Measurements from ENCODE around the gene HECA. TPM values are rescaled to one million over a fixed set of nuclear protein-coding genes. Genes with fewer than 3 reads are reported as not detected.
A peak's percentile ranks its signal among the peaks of the same experiment; 100 is the strongest.

HECA gene
- total and polyA plus RNA-seq, 2 of the 8 experiments (the other 6 are each of a cell fraction or from before 2014, with no cell fraction given), result 2.4 to 9.2 TPM

DNA sequence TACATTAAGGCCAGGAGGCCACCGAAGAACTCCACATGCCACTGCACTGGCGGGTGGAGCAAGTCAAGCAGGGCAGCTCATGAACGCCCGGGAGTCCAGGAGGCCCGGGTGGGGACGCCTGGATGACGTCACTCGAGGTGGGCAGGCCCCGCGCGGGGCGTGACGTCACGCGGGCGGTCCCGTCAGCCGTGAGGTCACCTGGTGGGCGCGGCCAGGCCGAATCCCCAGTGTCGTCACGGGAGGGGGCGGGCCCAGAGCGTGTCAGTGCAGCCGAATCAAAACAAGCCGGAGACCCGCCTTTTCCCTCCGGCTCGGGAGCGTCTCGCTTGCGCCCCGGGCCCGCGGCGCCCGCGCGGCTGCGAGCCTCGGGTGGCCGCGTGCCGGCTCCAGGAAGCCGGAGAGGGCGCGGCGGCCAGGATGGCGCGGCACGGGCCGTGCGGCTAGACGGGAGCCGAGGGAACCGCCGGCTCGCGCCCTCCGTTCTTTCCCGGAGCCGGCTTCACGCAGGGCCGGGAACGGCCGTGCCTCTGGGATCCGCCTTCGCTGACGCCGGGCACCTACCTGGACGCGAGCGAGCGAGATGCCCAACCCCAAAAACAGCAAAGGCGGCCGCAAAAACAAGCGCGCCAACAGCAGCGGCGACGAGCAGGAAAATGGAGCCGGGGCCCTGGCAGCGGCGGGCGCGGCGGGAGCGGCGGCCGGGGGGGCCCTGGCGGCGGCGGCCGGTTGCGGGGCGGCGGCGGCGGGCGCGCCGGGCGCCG is at the start of gene HECA (continued):
- TF ChIP-seq, protein P1, sequence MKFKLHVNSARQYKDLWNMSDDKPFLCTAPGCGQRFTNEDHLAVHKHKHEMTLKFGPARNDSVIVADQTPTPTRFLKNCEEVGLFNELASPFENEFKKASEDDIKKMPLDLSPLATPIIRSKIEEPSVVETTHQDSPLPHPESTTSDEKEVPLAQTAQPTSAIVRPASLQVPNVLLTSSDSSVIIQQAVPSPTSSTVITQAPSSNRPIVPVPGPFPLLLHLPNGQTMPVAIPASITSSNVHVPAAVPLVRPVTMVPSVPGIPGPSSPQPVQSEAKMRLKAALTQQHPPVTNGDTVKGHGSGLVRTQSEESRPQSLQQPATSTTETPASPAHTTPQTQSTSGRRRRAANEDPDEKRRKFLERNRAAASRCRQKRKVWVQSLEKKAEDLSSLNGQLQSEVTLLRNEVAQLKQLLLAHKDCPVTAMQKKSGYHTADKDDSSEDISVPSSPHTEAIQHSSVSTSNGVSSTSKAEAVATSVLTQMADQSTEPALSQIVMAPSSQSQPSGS (IDR thresholded peaks at IDR 0.05; ENCODE audit: low read length), result peak; percentile 87
- TF ChIP-seq KDM1A (IDR thresholded peaks at IDR 0.05; ENCODE audit: borderline replicate concordance, low read length) (no peak), SP2 (IDR thresholded peaks at IDR 0.05; ENCODE audit: low read length) (no peak), RXRA (IDR thresholded peaks at IDR 0.05; ENCODE audit: insufficient read depth, low read depth, low read length) (no peak), CHD1 (IDR thresholded peaks at IDR 0.05; ENCODE audit: low read depth, low read length) (no peak), JUN (IDR thresholded peaks at IDR 0.05; ENCODE audit: low read depth, low read length) (peak; percentile 80), CEBPB (IDR thresholded peaks at IDR 0.05; ENCODE audit: low read depth, low read length) (no peak), HDAC6 (IDR thresholded peaks at IDR 0.05; ENCODE audit: low read depth, low read length) (no peak), SIN3A (conservative IDR thresholded peaks at IDR 0.05 in 1 of 2, IDR thresholded peaks at IDR 0.05 in 1 of 2; ENCODE audit: low read depth in 1 of 2, low read length in 2 of 2) (0 out of 4 replicates have a peak, but pooled peaks of 1 of the 2 experiments have one; percentile 17), GTF2F1 (IDR thresholded peaks at IDR 0.05; ENCODE audit: borderline replicate concordance, low read depth, low read length) (no peak), PHF8 (conservative IDR thresholded peaks at IDR 0.05; ENCODE audit: low read depth, low read length) (peak; percentile 56; the same call in 1 of the 2 replicates), BRCA1 (IDR thresholded peaks at IDR 0.05; ENCODE audit: low read depth, low read length) (peak; percentile 54; the same call in 1 of the 2 replicates), SIRT6 (IDR thresholded peaks at IDR 0.05; ENCODE audit: low read length) (no peak), EZH2 (IDR thresholded peaks at IDR 0.05; ENCODE audit: low read depth, low read length, severe bottlenecking) (no peak), EP300 (IDR thresholded peaks at IDR 0.05; ENCODE audit: borderline replicate concordance in 1 of 2, low read depth in 2 of 2, low read length in 2 of 2) (no peak), SAP30 (IDR thresholded peaks at IDR 0.05; ENCODE audit: insufficient read depth, insufficient replicate concordance, low read length) (no peak), RBBP5 (IDR thresholded peaks at IDR 0.05; ENCODE audit: borderline replicate concordance, low read depth, low read length) (peak; percentile 29), KDM4A (IDR thresholded peaks at IDR 0.05; ENCODE audit: low read depth, low read length, severe bottlenecking) (peak; percentile 95), FOSL1 (IDR thresholded peaks at IDR 0.05; ENCODE audit: insufficient read depth, low read depth, low read length) (no peak), NRF1 (IDR thresholded peaks at IDR 0.05; ENCODE audit: low read depth, low read length) (no peak)
- TF ChIP-seq, protein P2, sequence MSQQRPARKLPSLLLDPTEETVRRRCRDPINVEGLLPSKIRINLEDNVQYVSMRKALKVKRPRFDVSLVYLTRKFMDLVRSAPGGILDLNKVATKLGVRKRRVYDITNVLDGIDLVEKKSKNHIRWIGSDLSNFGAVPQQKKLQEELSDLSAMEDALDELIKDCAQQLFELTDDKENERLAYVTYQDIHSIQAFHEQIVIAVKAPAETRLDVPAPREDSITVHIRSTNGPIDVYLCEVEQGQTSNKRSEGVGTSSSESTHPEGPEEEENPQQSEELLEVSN (IDR thresholded peaks at IDR 0.05), result no peak; the same call in 1 of the 2 replicates
